Astrocyte (in vitro differentiated cells and primary cell): ENCODE data around the gene CCDC175.

ENCODE experiments used
- CTCF ChIP-seq: IDR thresholded peaks from 2 replicates; pipeline ENCODE4 v1.5.1; 2011; ENCODE audit warnings: low read depth, mild to moderate bottlenecking, inconsistent platforms, low read length, moderate library complexity; ENCODE audit not compliant: insufficient read depth
- EZH2 ChIP-seq: IDR thresholded peaks from 2 replicates; pipeline ENCODE4 v1.6.1; 2012; ENCODE audit warnings: mild to moderate bottlenecking, low read length, inconsistent platforms; ENCODE audit not compliant: insufficient read depth

- no peak for TF ChIP-seq CTCF
- TF ChIP-seq EZH2, result no peak
Measured at GRCh38 chr14:59591641-59592370, 15.2 kb upstream of the CCDC175 start.
